Measurements from ENCODE around the gene PLAGL2. TPM values are rescaled to one million over a fixed set of nuclear protein-coding genes. Genes with fewer than 3 reads are reported as not detected.

The PLAGL2 gene
- total RNA-seq, 3 donors from 2014 or later: 12.9 to 21.9 (median 16.5) TPM

- no peak for DNase-seq
- Histone ChIP-seq H3K9me3 (no peaks in the 10 kb centered on the region), H3K4me1 (ENCODE audit: low read depth) (peaks cover 30% of the 10 kb centered on the region), H3K36me3 (ENCODE audit: low read depth) (no peaks in the 10 kb centered on the region), H3K4me3 (no peak overlapping the region)
- no peak for TF ChIP-seq CTCF (IDR thresholded peaks at IDR 0.05)
- intact Hi-C loops (cut with DNase I, micrococcal nuclease): no loop called here
- no peak for ATAC-seq
Observed at GRCh38 chr20:32233286-32233685, 25.7 kb upstream of the PLAGL2 start.

GRCh38 chr20:32232326-32232886 is 24.9 kb upstream of the PLAGL2 start:
- intact Hi-C loops (cut with DNase I, micrococcal nuclease): no loop called here

GRCh38 chr20:32231847-32232246 is 24.3 kb upstream of the PLAGL2 start:
- Histone ChIP-seq H3K4me1 (ENCODE audit: low read depth) (peaks cover 39% of the 10 kb centered on the region), H3K9me3 (no peaks in the 10 kb centered on the region), H3K36me3 (ENCODE audit: low read depth) (no peaks in the 10 kb centered on the region), H3K4me3 (no peak overlapping the region)
- TF ChIP-seq CTCF (IDR thresholded peaks at IDR 0.05): no peak
- ATAC-seq (no peak), DNase-seq (no peak)
- intact Hi-C loops (cut with DNase I, micrococcal nuclease): no loop called here

More at GRCh38 chr20:32232326-32232886, 24.9 kb upstream of the PLAGL2 start:
- Histone ChIP-seq H3K4me1 (ENCODE audit: low read depth) (peaks cover 37% of the 10 kb centered on the region), H3K36me3 (ENCODE audit: low read depth) (no peaks in the 10 kb centered on the region), H3K9me3 (no peaks in the 10 kb centered on the region), H3K4me3 (no peak overlapping the region)
- ATAC-seq (no peak), DNase-seq (no peak)
- TF ChIP-seq CTCF (IDR thresholded peaks at IDR 0.05): no peak

- ATAC-seq (no peak), DNase-seq (no peak)
- intact Hi-C loops (cut with DNase I, micrococcal nuclease): no loop called here
- no peaks in the 10 kb centered on the region for H3K9me3 ChIP-seq
- H3K4me3 ChIP-seq: no peak overlapping the region
- peaks cover 39% of the 10 kb centered on the region for H3K4me1 ChIP-seq (ENCODE audit: low read depth)
- no peaks in the 10 kb centered on the region for H3K36me3 ChIP-seq (ENCODE audit: low read depth)
- no peak for TF ChIP-seq CTCF (IDR thresholded peaks at IDR 0.05)
Observed at GRCh38 chr20:32231245-32231644, 23.7 kb upstream of the PLAGL2 start.

GRCh38 chr20:32230707-32231106 is 23.2 kb upstream of the PLAGL2 start:
- intact Hi-C loops (cut with DNase I, micrococcal nuclease): no loop called here
- no peak for TF ChIP-seq CTCF (IDR thresholded peaks at IDR 0.05)
- H3K4me3 ChIP-seq: no peak overlapping the region
- peaks cover 39% of the 10 kb centered on the region for H3K4me1 ChIP-seq (ENCODE audit: low read depth)
- H3K36me3 ChIP-seq (ENCODE audit: low read depth): no peaks in the 10 kb centered on the region
- H3K9me3 ChIP-seq: no peaks in the 10 kb centered on the region
- no peak for ATAC-seq
- no peak for DNase-seq

- ATAC-seq: no peak
- no peak for TF ChIP-seq CTCF (IDR thresholded peaks at IDR 0.05)
- intact Hi-C loops (cut with DNase I, micrococcal nuclease): no loop called here
- Histone ChIP-seq H3K9me3 (no peaks in the 10 kb centered on the region), H3K4me1 (ENCODE audit: low read depth) (peaks cover 48% of the 10 kb centered on the region), H3K4me3 (no peak overlapping the region), H3K36me3 (ENCODE audit: low read depth) (no peaks in the 10 kb centered on the region)
- no peak for DNase-seq
Observed at GRCh38 chr20:32229251-32229747, 21.8 kb upstream of the PLAGL2 start.

Data from mucosa of descending colon (tissue), 3 donors.